Activated CD4-positive, alpha-beta T cell treated with anti-CD3 and anti-CD28 coated beads for 24 hours (primary cell): Measurements from ENCODE around the gene INPP5A.

Source experiments
- DNase-seq, 2 donors: peaks; one replicate each; pipeline ENCODE4 v3.0.0-alpha.2; 2020; ENCODE audit warnings: low read depth in 2 of 2

INPP5A gene

GRCh38 chr10:132534391-132535064 is 3.1 kb upstream of the INPP5A start:
- DNase-seq: no peak

- DNase-seq: no peak
Observed at GRCh38 chr10:132535065-132535651, 2.4 kb upstream of the INPP5A start.

- DNase-seq: no peak
Observed at GRCh38 chr10:132536241-132536876, 1.2 kb upstream of the INPP5A start.

GRCh38 chr10:132536877-132537683 is 507 bp upstream of the INPP5A start:
- peak; percentile 100 for DNase-seq

- DNase-seq: no peak
Observed at GRCh38 chr10:132538031-132538789, 623 bp downstream of the INPP5A start.

- DNase-seq: no peak
Observed at GRCh38 chr10:132538790-132539421, 1.3 kb downstream of the INPP5A start.

- DNase-seq: no peak
Observed at GRCh38 chr10:132539431-132539839, 1.8 kb downstream of the INPP5A start.

- no peak for DNase-seq
Observed at GRCh38 chr10:132539894-132540293, 2.3 kb downstream of the INPP5A start.

GRCh38 chr10:132540456-132540855 is 2.9 kb downstream of the INPP5A start:
- no peak for DNase-seq

GRCh38 chr10:132541129-132541528 is 3.5 kb downstream of the INPP5A start:
- no peak for DNase-seq

- no peak for DNase-seq
Observed at GRCh38 chr10:132541601-132542011, 4.0 kb downstream of the INPP5A start.

GRCh38 chr10:132542086-132542775 is 4.6 kb downstream of the INPP5A start:
- no peak for DNase-seq

GRCh38 chr10:132542819-132543218 is 5.2 kb downstream of the INPP5A start:
- DNase-seq: no peak

- DNase-seq: no peak
Observed at GRCh38 chr10:132543916-132544743, 6.5 kb downstream of the INPP5A start.

- DNase-seq: no peak
Observed at GRCh38 chr10:132544744-132545658, 7.4 kb downstream of the INPP5A start.

- no peak for DNase-seq
Observed at GRCh38 chr10:132545659-132546367, 8.2 kb downstream of the INPP5A start.

GRCh38 chr10:132546567-132547420 is 9.2 kb downstream of the INPP5A start:
- DNase-seq: no peak
